B cell (primary cell): ENCODE data around the gene TRPV5. TPM values are rescaled to one million over a fixed set of nuclear protein-coding genes. Genes with fewer than 3 reads are reported as not detected.

Source experiments
- ATAC-seq: fragments of 200-7000 bp; cut with Tn5 transposase; one replicate; pipeline ENCODE4 v1.10.0; 2021; ENCODE audit warnings: low read depth, mild to moderate bottlenecking, moderate number of reproducible peaks, moderate library complexity
- CTCF ChIA-PET: fragments of 350-600 bp; sonication (Branson Sonifier 250); formaldehyde crosslinking; loops from one replicate; lab custom pipeline; 2021; ENCODE audit warnings: antibody characterized with exemption, inconsistent platforms; lab: Charles Lee
- POLR2A ChIA-PET: fragments of 350-600 bp; sonication (Branson Sonifier 250); formaldehyde crosslinking; loops from one replicate; lab custom pipeline; 2021; ENCODE audit warnings: antibody characterized with exemption; lab: Charles Lee
- DNase-seq: peaks from one replicate; pipeline ENCODE4 v3.0.0; 2013
- H2AFZ ChIP-seq: 2 replicates; pipeline ENCODE4 v1.6.1; 2012; ENCODE audit warnings: mild to moderate bottlenecking, low read depth, low read length; ENCODE audit not compliant: insufficient read depth, poor library complexity, severe bottlenecking
- H3K27ac ChIP-seq, 2 donors: 1 replicate in 1 of 2; 2 replicates in 1 of 2; pipeline ENCODE4 v1.5.1; 2012 to 2013; ENCODE audit warnings: low read length in 2 of 2, mild to moderate bottlenecking in 2 of 2, moderate library complexity in 1 of 2
- H3K27me3 ChIP-seq, 4 experiments: fragments of 200-600 bp in 1 of 4; sonication (generic) in 1 of 4; replicated peaks in 1 of 4; 1 replicate in 2 of 4; 2 replicates in 2 of 4; pipeline versions ENCODE4 v1.6.1 to v1.7.0; 2013 to 2016; ENCODE audit warnings: low read length in 3 of 4, mild to moderate bottlenecking in 2 of 4, mixed read lengths in 1 of 4, moderate library complexity in 1 of 4; ENCODE audit not compliant: insufficient read depth in 4 of 4, control insufficient read depth in 3 of 4; ENCODE audit errors: control extremely low read depth in 1 of 4
- H3K36me3 ChIP-seq, 2 experiments: replicated peaks in 1 of 2; 1 replicate in 1 of 2; 2 replicates in 1 of 2; pipeline versions ENCODE4 v1.6.1 to v1.7.1; 2013; ENCODE audit warnings: low read length in 1 of 2; ENCODE audit not compliant: insufficient read depth in 2 of 2, control insufficient read depth in 1 of 2; ENCODE audit errors: control extremely low read depth in 1 of 2, extremely low read depth in 1 of 2
- H3K4me1 ChIP-seq, 2 donors: fragments of 200-600 bp in 1 of 2; sonication (generic) in 1 of 2; 1 replicate in 1 of 2; 2 replicates in 1 of 2; pipeline versions ENCODE4 v1.5.1 to v1.6.1; 2013 to 2017; ENCODE audit warnings: low read length in 2 of 2; ENCODE audit not compliant: control insufficient read depth in 2 of 2, insufficient read depth in 2 of 2
- H3K4me2 ChIP-seq: replicated peaks from 2 replicates; pipeline ENCODE3; 2012; ENCODE audit warnings: mild to moderate bottlenecking, low read depth, low read length; ENCODE audit not compliant: poor library complexity, severe bottlenecking
- H3K4me3 ChIP-seq, 5 experiments: fragments of 200-600 bp in 1 of 5; sonication (generic) in 1 of 5; 1 replicate in 3 of 5; 2 replicates in 2 of 5; pipeline versions ENCODE4 v1.5.1 to v1.7.0; 2011 to 2016; ENCODE audit warnings: low read length in 4 of 5, mild to moderate bottlenecking in 4 of 5, low read depth in 2 of 5, control low read depth in 1 of 5, moderate library complexity in 1 of 5; ENCODE audit not compliant: insufficient read depth in 1 of 5; ENCODE audit errors: control extremely low read depth in 1 of 5, extremely low read depth in 1 of 5
- H3K79me2 ChIP-seq: fragments of 200-600 bp; sonication (generic); one replicate; pipeline ENCODE4 v1.6.0; 2016; ENCODE audit warnings: low read length; ENCODE audit not compliant: control insufficient read depth, insufficient read depth
- H3K9ac ChIP-seq: fragments of 200-600 bp; sonication (generic); 2 replicates; pipeline ENCODE4 v1.6.1; 2017; ENCODE audit warnings: mild to moderate bottlenecking, low read length, moderate library complexity
- H3K9me3 ChIP-seq, 3 donors: one replicate each; pipeline versions ENCODE4 v1.6.1 to v1.7.1; 2013; ENCODE audit warnings: low read length in 2 of 3; ENCODE audit not compliant: control insufficient read depth in 2 of 3, insufficient read depth in 1 of 3; ENCODE audit errors: control extremely low read depth in 1 of 3
- H4K20me1 ChIP-seq: 2 replicates; pipeline ENCODE4 v1.6.0; 2012; ENCODE audit warnings: mild to moderate bottlenecking, low read length; ENCODE audit not compliant: insufficient read depth, control insufficient read depth, poor library complexity, severe bottlenecking
- H3K27ac Mint-ChIP-seq: one replicate; pipeline ENCODE4 v1.8.0; 2021; ENCODE audit warnings: mixed read lengths
- H3K27me3 Mint-ChIP-seq: one replicate; pipeline ENCODE4 v1.8.0; 2021; ENCODE audit warnings: mixed read lengths
- H3K4me1 Mint-ChIP-seq: one replicate; pipeline ENCODE4 v1.8.0; 2021; ENCODE audit warnings: mixed read lengths
- H3K4me3 Mint-ChIP-seq: one replicate; pipeline ENCODE4 v1.8.0; 2021; ENCODE audit warnings: mixed read lengths
- H3K9me3 Mint-ChIP-seq: one replicate; pipeline ENCODE4 v1.8.0; 2022; ENCODE audit warnings: mixed read lengths; ENCODE audit not compliant: insufficient read depth
- CTCF ChIP-seq: fragments of 200-600 bp; IDR thresholded peaks from one replicate; pipeline ENCODE4 v1.8.0; 2022; ENCODE audit warnings: antibody characterized with exemption, mild to moderate bottlenecking
- EZH2 ChIP-seq: IDR thresholded peaks from 2 replicates; pipeline ENCODE4 v1.6.1; 2012; ENCODE audit warnings: borderline replicate concordance, low read depth, mild to moderate bottlenecking, moderate library complexity, low read length; ENCODE audit not compliant: insufficient read depth, poor library complexity, severe bottlenecking
- WGBS: methylation state at CpG from one replicate; pipeline ENCODE4 v1.1.5; 2013; ENCODE audit warnings: missing lambda C conversion rate; ENCODE audit not compliant: insufficient coverage; 5-methylcytosine and 5-hydroxymethylcytosine counted together
- intact Hi-C: fragments of 100-400 bp; cut with micrococcal nuclease; formaldehyde crosslinking; loops from one replicate; pipeline ENCODE4 v1.10.0; 2022
- polyA plus RNA-seq: library from polyadenylated mRNA; depleted of rRNA; stranded (reverse); fragments of >200 nt; gene quantifications from 2 replicates; pipeline ENCODE4 v1.2.3, GENCODE V29; 2012
- total RNA-seq, 2 donors: library from RNA; stranded (reverse); fragments of 120-200 nt in 1 of 2; gene quantifications; 1 replicate in 1 of 2; 2 replicates in 1 of 2; pipeline versions ENCODE4 v1.2.3 to v1.2.4, GENCODE V29; 2013 to 2022

Gene TRPV5
- total and polyA plus RNA-seq, 2 donors (not counting 1 experiment from before 2014, with no cell fraction given), result 0.03 TPM; not detected in 1

- POLR2A ChIA-PET, result no interaction called here
- Histone ChIP-seq H3K9me3 (no peaks in the 10 kb centered on the region), H3K27ac (no peak overlapping the region), H3K36me3 (no peaks in the 10 kb centered on the region), H3K4me2 (no peak overlapping the region), H4K20me1 (no peaks in the 10 kb centered on the region), H3K79me2 (no peaks in the 10 kb centered on the region), H3K9ac (no peak overlapping the region), H3K4me3 (no peak overlapping the region), H2AFZ (no peak overlapping the region), H3K4me1 (no peaks in the 10 kb centered on the region), H3K27me3 (peaks cover 0 to 7% (median 1%) of the 10 kb centered on the region in 4 experiments)
- CTCF ChIA-PET, result no interaction called here
- H3K9me3 Mint-ChIP-seq, result no peaks in the 10 kb centered on the region
- TF ChIP-seq CTCF (no peak), EZH2 (no peak)
- H3K27me3 Mint-ChIP-seq, result peaks cover 17% of the 10 kb centered on the region
- ATAC-seq (no peak), DNase-seq (no peak)
- no peak overlapping the region for H3K27ac Mint-ChIP-seq
- 45% methylated on average over 2 of the region's 4 CpGs for WGBS
- intact Hi-C loops, result no loop called here
- H3K4me1 Mint-ChIP-seq, result no peaks in the 10 kb centered on the region
- H3K4me3 Mint-ChIP-seq, result no peak overlapping the region
Measured at GRCh38 chr7:142884286-142884640, 49.3 kb downstream of the TRPV5 start.

GRCh38 chr7:142883571-142884285, 49.8 kb downstream of the TRPV5 start:
- peaks cover 15% of the 10 kb centered on the region for H3K27me3 Mint-ChIP-seq
- CTCF ChIA-PET, result no interaction called here
- no peak for DNase-seq

More at GRCh38 chr7:142883571-142884285, 49.8 kb downstream of the TRPV5 start:
- Mint-ChIP-seq H3K27ac (no peak overlapping the region), H3K9me3 (no peaks in the 10 kb centered on the region), H3K4me3 (no peak overlapping the region), H3K4me1 (no peaks in the 10 kb centered on the region)
- Histone ChIP-seq H2AFZ (no peak overlapping the region), H3K27ac (no peak overlapping the region), H3K79me2 (no peaks in the 10 kb centered on the region), H3K4me1 (no peaks in the 10 kb centered on the region), H3K4me3 (no peak overlapping the region), H4K20me1 (no peaks in the 10 kb centered on the region), H3K4me2 (no peak overlapping the region), H3K36me3 (no peaks in the 10 kb centered on the region), H3K9me3 (no peaks in the 10 kb centered on the region), H3K9ac (no peak overlapping the region), H3K27me3 (peaks cover 0 to 5% (median 1%) of the 10 kb centered on the region in 4 experiments)
- WGBS, result 94% methylated on average over 3 of the region's 7 CpGs
- TF ChIP-seq CTCF, result no peak
- no peak for TF ChIP-seq EZH2
- POLR2A ChIA-PET, result no interaction called here
- no peak for ATAC-seq
- intact Hi-C loops, result no loop called here
